HG02763 (cell line): ENCODE data around the gene WDR19.
"Not testable (repeated sequence)": the region's sequence is repeated elsewhere in the genome, so short reads cannot be mapped to it uniquely, and the experiment has no call there.

Experiments
- ATAC-seq: cut with Tn5 transposase; IDR thresholded peaks from one replicate; pipeline ENCODE4 v1.9.1; 2021; ENCODE audit warnings: mild to moderate bottlenecking, moderate library complexity; ENCODE audit not compliant: unreplicated experiment

Gene WDR19

DNA sequence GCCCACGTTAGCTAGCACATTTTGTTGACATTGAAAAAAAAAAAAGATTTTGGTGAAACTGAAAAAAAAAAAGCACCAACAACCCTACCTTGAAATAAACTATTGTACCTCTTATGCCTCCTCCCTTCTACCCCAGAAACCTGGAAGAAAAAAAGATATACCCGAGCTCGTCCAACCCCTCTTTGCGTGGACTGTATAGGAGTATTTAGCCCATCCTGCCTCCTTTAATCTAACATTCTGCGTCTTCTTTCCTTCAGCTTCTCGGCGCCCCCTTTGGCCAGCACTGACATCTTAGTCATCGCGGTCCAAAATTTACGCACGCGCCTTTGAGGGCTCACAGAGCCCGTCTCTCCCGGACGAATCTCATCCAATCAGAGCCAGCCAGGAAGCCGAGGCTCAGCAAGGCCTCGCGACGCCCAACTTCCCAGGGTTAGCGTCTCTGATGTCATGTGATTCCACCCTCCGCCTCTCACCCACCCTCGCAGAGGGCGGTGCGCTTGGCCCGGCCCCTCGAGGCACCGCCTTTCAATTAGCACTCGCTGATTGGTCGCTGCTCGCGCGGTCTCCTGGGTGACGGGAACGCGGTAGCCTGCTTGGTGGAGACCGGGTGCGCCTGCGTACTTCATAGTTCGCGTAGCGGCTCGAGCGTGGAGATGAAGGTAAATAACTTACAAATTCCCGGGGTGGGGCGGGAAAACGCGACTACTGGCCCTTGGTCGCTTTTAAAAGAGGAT, at the start of gene WDR19:
Gene WDR19, plus strand, starts transcription at position 625 of the 734 bp plus-strand sequence. Its CDS starts 29 bp downstream, at position 654.
- peak; percentile 99 for ATAC-seq

DNA sequence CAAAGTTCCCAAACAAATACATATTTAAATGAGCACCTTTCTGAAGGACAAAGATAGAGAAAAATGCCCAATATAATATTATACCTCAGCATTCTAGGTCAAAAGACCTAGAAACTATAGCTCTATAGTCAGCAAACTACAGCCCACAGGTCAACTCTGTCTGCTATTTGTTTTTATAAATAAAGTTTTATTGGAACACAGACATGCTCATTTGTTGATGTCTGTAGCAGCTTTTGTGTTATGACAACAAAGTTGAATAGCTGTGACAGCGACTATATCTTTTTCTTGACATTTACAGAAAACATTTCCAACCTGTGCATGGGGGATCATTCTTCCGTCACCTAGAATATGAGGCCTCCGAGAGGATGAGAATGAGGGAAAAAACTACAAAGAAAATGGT, 48.7 kb upstream of the WDR19 start:
- ATAC-seq, result no peak

DNA sequence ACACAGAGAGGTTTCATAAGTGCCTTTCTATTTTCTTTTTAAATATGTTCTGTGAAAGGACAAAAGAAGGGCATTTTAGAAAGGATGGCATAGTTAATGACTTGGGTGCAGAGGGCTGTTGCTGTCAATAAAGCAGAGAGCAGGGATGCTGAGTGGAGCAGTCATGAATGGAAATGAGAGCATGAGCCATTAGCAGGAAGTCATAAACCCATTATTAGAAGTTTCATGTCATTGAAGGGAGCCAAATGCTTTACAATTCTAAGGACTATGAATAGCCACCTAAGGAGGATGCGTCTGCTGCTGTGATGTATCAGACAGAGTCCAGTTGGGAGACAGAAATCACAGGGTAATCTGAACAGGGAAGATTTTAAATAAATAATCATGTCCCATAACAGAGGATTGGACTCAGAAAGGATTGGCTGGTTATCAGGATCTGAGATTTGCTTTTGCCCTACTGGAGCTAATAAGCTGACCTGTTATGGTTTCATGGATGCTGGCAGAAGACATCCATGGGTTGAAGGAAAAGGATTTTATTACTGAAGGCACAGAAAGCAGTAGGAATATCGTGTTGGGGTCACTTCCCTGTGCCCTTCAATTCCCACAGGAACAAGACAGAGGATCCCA, 47.5 kb upstream of the WDR19 start:
- no peak for ATAC-seq

DNA sequence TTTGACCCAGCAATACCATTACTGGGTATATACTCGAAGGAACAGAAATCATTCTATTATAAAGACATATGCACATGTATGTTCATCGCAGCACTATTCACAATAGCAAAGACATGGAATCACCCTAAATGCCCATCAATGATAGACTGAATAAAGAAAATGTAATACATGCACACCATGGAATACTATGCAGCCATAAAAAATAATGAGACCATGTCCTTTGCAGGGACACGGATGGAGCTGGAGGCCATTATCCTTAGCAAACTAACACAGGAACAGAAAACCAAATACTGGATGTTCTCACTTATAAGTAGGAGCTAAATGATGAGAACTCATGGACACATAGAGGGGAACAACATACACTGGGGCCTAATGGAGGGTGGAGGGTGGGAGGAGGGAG, 44.1 kb upstream of the WDR19 start:
- not testable (repeated sequence) for ATAC-seq

DNA sequence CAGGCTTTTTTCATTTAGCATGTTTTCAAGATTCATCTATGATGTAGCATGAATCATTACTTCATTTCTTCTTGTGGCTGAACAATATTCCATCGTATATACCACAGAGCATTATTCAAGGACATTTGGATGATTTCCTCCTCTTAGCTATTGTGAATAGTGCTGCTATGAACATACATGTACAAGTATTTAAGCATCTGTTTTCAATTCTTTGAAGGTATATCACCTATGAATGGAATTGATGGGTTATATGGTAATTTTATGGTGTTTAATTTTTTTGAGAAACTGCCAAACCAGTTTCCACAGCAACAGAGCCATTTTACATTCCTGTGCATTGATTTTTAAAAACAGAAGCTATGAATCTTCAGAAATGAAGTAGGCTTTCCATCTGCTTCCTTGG, 36.1 kb upstream of the WDR19 start:
- ATAC-seq, result no peak

DNA sequence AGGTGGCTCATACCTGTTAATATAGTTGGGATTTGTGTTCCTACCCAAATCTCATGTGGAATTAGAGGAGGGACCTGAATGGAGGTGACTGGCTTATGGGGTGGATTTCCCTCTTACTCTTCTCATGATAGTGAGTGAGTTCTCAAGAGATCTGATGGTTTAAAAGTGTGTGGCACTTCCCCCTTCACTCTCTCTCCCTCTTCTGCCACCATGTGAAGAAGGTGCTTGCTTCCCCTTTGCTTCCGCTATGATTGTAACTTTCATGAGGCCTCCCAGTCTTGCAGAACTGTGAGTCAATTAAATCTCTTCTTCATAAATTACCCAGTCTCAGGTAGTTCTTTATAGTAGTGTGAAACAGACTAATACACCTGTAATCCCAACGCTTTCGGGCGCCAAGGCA, 28.3 kb upstream of the WDR19 start:
- ATAC-seq, result no peak

DNA sequence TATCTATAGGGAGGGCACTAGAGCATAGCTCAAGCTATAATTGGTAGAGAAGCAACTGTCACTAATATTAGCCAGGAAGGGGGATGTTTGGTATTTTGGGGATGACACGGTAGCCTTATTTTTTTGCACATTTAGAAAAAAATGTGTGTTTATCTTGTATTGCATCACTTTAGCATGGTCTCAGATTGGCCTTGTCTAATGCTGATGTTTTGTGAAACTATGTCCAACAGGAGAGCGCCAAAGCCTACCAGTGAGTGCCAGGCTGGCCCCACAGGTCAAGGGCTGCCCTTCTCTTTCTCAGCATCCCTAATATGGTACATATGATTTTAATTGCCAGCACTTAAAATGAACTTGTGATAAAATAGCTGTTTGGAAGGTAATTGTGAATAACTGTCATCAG, 24.8 kb upstream of the WDR19 start:
- ATAC-seq, result no peak

DNA sequence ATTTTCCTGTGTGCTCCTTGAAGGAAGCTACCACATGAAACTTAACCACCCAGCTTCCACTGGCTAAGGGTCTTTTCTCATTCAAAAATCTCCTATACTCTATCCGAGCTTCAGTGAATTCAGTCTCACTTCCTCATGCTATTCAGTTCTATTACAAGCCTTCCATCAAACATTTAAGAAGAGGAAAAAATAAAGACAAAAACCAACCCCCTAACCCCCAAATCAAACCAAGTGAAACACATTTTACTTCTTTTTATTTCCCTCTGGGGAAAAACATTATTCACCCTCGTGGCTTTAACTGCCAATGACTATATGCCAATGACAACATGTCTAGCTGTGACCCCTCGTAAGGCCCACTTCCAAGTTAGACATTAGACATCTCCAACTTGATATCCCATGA, 16.2 kb upstream of the WDR19 start:
- no peak for ATAC-seq

DNA sequence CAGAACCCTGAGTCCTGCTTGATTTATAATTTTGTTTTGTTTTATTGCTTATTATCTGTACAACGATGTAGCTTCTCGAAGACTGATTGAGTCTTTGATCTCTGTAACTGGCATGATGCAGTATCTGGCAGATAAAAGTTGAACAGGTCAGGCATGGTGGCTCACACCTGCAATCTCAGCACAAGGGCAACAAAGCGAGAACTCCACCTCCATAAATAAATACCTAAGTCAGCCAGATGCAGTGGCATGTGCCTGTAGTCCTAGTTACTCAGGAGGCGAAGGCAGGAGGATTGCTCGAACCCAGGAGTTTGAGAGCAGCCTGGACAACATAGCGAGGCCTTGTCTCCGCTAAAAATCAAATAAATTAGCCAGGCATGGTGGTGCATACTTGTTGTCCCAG, 15.7 kb upstream of the WDR19 start:
- no peak for ATAC-seq

DNA sequence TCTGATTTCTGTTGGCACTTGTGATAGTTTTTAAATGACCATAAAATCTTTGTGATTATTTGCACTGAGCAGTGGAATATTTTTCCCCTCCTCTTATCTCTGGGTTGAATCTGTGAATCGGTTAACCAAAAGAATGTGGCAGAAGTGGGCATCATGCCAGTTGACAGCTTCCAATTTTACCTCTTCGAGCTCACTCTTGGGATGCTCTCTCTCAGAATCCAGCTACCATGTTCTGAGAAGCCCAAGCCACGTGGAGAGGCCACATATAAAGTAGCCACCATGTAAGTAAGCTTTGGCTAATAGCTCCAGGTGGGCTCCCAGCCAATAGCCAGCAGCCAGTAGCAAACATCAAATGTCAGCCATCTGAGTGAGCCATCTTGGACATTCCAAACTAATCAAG, 12.9 kb upstream of the WDR19 start:
- no peak for ATAC-seq

DNA sequence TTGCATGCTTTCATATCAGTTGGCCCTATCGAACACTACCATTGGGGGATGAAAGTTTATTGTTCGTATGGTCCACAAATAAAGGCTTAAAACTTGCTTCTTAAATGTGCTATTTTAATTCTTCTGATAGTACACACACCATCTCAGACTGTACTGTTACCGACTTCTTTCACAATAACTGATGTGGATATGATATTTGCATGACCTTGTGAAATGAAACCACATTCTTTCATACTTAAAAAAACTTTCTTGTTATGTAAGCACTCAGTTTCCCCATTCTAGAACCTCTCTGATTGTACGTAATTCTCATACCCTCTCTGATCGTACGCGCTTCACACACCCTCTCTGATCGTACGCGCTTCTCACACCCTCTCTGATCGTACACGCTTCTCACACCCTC, 12.0 kb upstream of the WDR19 start:
- no peak for ATAC-seq

DNA sequence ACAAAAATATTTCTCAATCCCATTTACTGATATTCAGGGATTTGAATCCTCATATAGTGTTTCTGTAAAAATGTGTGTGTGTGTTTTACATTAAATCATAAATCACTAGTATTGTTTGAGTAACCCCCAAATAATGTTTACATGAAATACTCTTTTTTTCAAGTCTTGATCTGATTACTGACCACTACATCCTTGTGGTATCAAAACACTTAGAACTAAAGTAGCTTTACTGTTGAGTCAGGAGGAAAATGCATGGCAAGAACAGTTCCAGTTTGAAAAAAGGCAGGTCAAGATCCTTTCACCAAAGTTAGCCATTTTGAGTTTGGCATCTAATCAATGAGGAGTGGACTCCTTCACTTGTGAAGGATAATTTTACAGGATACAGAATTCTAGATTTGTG, 3.6 kb upstream of the WDR19 start:
- ATAC-seq, result no peak

DNA sequence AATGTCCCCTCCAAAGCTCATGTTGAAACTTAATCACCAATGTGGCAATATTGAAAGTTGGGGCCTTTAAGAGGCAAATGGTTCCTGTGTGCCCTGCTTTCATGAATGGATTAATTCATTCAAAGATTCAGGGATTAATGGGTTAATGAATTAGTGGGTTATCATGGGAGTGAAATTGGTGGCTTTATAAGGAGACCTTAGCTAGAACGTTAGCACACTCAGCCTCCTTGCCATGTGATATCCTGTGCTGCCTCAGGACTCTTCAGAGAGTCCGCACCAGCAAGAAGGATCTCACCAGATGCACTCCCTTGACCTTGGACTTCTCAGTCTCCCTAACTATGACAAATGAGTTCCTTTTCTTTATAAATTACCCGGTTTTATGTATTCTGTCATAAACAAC, 2.6 kb upstream of the WDR19 start:
- ATAC-seq, result no peak

DNA sequence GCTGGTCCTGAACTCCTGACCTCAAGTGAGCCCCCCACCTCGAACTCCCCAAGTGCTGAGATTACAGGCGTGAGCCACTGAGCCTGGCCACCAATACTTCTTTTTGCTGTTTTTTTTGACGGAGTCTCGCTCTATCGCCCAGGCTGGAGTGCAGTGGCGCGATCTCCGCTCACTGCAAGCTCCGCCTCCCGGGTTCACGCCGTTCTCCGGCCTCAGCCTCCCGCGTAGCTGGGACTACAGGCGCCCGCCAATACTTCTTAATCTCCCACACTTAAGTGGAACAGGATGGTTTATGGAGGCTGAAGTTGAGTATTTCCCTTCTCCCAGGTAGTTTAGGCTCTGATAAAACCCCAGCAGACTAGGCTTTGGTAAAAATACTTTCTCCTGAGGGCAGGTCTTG, 1.7 kb upstream of the WDR19 start:
- ATAC-seq, result not testable (repeated sequence)

DNA sequence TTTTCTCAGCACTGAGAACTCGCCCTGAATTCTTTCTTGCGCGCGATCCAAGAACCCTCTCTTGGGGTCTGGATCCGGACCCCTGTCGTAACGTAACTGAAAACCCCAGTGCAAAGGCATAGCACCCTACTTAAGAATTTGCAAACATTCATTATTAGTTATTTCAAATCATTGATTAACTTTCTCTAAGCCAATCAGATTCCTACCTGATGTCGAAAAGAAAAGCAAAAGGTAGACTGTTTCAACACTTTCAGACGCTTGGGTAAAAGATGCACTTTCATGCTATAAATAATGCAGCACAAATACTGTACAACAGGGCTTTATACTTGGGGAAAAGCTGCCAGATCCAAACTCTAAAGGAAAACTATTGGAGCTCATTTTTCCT, 817 bp upstream of the WDR19 start:
- ATAC-seq, result no peak

DNA sequence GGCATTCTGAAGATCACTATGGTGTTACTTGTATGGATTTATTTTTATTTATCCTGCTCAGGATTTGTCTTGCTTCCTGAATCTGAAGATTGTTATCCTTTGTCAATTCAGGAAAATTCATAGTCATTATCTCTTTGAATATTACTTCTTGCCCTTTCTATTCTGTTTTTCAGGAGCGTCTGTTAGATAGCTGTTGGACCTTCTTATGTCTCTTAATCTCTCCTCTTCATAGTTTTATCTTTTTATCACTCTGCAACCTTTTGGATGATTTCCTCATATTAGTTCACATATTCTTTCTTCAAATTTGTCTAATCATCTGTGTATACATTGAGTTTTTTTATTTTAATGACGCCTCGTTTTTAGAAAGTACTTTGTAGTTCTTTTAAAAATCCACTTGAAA, 19.6 kb downstream of the WDR19 start:
- no peak for ATAC-seq

DNA sequence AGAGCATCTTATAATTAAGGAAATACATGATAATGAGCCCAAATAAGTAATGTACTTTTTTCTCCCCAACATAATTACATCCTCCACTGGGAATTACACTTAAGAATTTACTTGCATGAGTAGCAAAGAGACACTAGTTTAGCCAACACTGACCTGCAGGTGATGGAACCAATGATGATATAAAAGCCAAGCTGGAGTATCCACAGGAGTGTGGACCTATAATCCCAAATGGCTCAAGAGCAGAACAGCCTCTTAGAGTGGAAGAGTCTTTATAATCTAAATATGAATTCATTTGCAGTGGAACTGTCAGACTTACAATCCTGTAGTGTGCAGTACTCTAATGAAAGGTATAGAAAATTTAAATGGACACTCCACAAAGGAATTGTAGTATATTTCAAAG, 22.2 kb downstream of the WDR19 start:
- ATAC-seq, result no peak

DNA sequence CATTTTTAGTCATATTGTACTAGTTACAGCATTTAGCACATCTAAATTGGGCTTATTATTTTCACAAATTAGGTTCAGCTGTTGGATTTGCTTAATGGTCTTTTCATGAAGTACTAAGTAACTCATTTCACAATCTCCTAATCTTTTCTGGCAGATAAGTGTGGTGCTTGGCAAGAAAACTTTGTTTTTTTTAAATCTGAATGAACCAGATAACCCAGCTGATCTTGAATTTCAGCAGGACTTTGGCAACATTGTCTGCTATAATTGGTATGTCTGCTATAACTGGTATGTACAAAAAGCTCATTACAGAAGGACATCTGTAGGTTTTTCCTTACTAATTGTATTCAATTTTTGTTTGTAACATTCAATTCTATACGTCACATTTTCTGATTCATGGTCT, 22.7 kb downstream of the WDR19 start:
- ATAC-seq, result no peak

DNA sequence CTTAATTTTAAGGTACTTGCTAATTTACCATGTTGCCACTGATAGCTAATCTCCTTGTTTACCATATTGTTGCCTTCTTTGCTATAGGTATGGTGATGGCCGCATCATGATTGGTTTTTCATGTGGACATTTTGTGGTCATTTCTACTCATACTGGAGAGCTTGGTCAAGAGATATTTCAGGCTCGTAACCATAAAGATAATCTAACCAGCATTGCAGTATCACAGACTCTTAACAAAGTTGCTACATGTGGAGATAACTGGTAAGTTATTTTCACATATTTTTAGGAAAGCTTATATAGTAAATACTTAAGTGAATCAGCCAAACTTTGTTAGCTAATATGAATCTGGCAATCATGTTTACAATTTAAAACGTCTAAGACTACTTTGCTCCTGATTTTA, 23.1 kb downstream of the WDR19 start:
- no peak for ATAC-seq

DNA sequence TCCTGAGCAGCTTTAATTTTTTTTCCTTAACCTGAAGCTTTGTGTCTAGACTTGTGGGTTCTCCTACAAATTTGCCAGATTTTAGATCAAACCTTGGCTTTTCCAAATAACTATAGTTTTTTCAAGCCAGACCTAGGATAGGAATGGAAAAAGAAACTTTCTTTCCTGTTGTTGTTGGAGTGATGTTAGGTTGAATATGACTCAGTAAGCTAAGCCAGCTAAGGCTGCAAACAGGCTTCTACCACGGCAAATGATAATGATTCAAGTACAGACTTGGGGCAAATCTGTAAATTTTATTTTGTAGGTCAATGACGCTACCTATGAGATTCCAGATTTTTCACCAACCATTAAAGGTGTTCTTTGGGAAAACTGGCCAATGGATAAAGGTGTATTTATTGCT, 45.6 kb downstream of the WDR19 start:
- ATAC-seq, result no peak

DNA sequence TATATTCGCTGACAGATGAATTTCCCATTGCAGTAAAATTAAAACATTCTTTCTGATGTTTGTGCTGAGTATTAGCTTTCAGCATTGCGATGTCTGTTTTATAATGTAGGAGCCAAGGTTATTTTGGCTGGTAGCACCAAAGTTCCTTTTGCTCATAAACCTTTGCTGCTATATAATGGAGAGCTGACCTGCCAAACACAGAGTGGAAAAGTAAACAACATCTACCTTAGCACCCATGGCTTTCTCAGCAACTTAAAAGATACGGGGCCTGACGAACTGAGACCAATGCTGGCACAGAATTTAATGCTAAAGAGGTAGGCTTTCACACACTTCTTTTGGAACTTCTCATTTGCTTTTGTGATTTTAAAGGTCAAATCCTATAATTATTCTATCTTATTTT, 46.0 kb downstream of the WDR19 start:
- ATAC-seq, result no peak

DNA sequence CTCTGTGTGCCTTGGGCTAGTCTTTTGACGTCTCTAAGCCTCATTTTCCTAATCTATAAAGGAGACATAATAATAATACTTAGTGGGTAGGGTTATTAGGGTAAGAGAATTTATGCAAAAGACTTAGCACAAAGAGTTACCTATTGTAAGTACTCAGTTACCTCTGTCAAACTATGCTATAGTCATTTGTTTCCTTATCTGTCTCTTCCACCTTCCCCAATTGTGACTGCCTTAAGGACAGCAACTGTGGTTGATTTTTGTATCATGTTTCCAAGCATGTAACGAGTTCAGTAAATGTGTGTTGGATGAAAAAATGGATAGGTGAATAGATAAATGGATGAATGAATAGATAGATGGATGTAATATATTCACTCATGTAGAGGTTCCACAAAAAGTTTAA, 48.1 kb downstream of the WDR19 start:
- ATAC-seq, result no peak

DNA sequence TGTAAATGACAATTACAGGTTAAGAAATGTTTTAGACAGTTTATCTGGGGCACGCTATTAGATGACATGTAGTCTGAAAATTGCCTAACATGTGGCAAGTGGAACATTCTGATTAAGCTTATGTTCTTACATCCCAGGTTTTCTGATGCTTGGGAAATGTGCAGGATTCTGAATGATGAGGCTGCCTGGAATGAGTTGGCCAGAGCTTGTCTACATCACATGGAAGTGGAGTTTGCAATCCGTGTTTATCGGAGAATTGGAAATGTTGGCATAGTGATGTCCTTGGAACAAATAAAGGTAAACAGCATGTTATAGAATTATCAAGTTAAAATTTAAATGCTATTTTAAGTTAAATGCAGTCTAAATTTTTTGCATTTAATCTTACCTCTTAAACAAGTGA, 49.3 kb downstream of the WDR19 start:
- no peak for ATAC-seq
